Measurements from ENCODE around the gene CACNA1D. TPM values are rescaled to one million over a fixed set of nuclear protein-coding genes. Genes with fewer than 3 reads are reported as not detected.

The CACNA1D gene
- total RNA-seq, 1 experiment from 2014 or later, result 1.1 TPM

DNA sequence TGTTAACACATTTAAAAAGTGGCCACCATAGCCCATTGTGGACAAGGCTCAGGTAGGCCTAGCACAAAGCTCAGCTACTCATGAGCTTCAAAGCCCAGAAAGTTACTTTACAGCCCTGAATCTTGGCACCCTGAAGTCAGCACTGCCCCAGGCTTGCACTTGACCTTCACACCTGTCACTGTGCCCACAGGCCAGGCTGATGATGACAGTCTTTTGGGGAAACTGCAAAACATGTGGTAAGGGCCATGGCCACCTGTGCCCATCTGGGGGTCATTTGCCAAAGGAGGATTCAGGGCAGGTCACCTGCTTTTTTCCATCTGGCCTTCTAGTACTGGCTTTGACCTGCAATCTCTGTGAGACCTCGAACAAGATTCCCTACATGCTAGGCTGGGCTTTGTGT is 340.8 kb downstream of the CACNA1D start:
- no peaks in the 10 kb centered on the region for H3K79me2 ChIP-seq (ENCODE audit: insufficient read depth, low read length)
- no peak for DNase-seq (ENCODE audit: low read depth, low spot score)
- ChIA-PET RAD21 (ENCODE audit: low non-redundant PET in 1 of 2, low total read pairs in 2 of 2, uncharacterized antibody in 2 of 2, unreplicated experiment in 2 of 2) (no interaction called here), POLR2A (no interaction called here), CTCF (no interaction called here)
- BruUV-seq (replicated peaks), result no TSS peak
- H2AFZ ChIP-seq (ENCODE audit: low read depth, low read length, poor library complexity, severe bottlenecking), result no peak overlapping the region
- no peak overlapping the region for H3K27ac ChIP-seq (ENCODE audit: low read depth, low read length)
- no peak overlapping the region for H3K4me2 ChIP-seq (ENCODE audit: low read length)
- no peak for TF ChIP-seq SRF (IDR thresholded peaks at IDR 0.05; ENCODE audit: low read depth)
- TF ChIP-seq SIN3A (IDR thresholded peaks at IDR 0.05; ENCODE audit: low read depth), result no peak
- TF ChIP-seq, protein P1, sequence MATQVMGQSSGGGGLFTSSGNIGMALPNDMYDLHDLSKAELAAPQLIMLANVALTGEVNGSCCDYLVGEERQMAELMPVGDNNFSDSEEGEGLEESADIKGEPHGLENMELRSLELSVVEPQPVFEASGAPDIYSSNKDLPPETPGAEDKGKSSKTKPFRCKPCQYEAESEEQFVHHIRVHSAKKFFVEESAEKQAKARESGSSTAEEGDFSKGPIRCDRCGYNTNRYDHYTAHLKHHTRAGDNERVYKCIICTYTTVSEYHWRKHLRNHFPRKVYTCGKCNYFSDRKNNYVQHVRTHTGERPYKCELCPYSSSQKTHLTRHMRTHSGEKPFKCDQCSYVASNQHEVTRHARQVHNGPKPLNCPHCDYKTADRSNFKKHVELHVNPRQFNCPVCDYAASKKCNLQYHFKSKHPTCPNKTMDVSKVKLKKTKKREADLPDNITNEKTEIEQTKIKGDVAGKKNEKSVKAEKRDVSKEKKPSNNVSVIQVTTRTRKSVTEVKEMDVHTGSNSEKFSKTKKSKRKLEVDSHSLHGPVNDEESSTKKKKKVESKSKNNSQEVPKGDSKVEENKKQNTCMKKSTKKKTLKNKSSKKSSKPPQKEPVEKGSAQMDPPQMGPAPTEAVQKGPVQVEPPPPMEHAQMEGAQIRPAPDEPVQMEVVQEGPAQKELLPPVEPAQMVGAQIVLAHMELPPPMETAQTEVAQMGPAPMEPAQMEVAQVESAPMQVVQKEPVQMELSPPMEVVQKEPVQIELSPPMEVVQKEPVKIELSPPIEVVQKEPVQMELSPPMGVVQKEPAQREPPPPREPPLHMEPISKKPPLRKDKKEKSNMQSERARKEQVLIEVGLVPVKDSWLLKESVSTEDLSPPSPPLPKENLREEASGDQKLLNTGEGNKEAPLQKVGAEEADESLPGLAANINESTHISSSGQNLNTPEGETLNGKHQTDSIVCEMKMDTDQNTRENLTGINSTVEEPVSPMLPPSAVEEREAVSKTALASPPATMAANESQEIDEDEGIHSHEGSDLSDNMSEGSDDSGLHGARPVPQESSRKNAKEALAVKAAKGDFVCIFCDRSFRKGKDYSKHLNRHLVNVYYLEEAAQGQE (IDR thresholded peaks at IDR 0.05; ENCODE audit: low read depth), result no peak
- no peak for TF ChIP-seq CEBPB (IDR thresholded peaks at IDR 0.05; ENCODE audit: low read depth)
- TF ChIP-seq, protein P2, sequence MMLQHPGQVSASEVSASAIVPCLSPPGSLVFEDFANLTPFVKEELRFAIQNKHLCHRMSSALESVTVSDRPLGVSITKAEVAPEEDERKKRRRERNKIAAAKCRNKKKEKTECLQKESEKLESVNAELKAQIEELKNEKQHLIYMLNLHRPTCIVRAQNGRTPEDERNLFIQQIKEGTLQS (IDR thresholded peaks at IDR 0.05), result no peak
- TF ChIP-seq EZH2 (IDR thresholded peaks at IDR 0.05), result no peak
- TF ChIP-seq CBX3 (IDR thresholded peaks at IDR 0.05; ENCODE audit: low read depth), result no peak
- no peak for TF ChIP-seq YY1 (IDR thresholded peaks at IDR 0.05; ENCODE audit: extremely low read depth, insufficient replicate concordance, low read depth, low read length)
- no peak for TF ChIP-seq POLR2A (IDR thresholded peaks at IDR 0.05; ENCODE audit: borderline replicate concordance, extremely low read depth, insufficient read depth, insufficient read length)
- no peak for TF ChIP-seq POLR2AphosphoS5 (IDR thresholded peaks at IDR 0.05; ENCODE audit: low read depth, low read length)
- TF ChIP-seq EZH2phosphoT487 (IDR thresholded peaks at IDR 0.05; ENCODE audit: borderline replicate concordance), result no peak
- TF ChIP-seq, protein P3, sequence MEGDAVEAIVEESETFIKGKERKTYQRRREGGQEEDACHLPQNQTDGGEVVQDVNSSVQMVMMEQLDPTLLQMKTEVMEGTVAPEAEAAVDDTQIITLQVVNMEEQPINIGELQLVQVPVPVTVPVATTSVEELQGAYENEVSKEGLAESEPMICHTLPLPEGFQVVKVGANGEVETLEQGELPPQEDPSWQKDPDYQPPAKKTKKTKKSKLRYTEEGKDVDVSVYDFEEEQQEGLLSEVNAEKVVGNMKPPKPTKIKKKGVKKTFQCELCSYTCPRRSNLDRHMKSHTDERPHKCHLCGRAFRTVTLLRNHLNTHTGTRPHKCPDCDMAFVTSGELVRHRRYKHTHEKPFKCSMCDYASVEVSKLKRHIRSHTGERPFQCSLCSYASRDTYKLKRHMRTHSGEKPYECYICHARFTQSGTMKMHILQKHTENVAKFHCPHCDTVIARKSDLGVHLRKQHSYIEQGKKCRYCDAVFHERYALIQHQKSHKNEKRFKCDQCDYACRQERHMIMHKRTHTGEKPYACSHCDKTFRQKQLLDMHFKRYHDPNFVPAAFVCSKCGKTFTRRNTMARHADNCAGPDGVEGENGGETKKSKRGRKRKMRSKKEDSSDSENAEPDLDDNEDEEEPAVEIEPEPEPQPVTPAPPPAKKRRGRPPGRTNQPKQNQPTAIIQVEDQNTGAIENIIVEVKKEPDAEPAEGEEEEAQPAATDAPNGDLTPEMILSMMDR (IDR thresholded peaks at IDR 0.05 in 2 of 3, conservative IDR thresholded peaks at IDR 0.05 in 1 of 3; ENCODE audit: borderline replicate concordance in 1 of 3, insufficient read depth in 1 of 3, low read depth in 2 of 3, low read length in 2 of 3), result no peak
- TF ChIP-seq TCF7L2 (IDR thresholded peaks at IDR 0.05; ENCODE audit: borderline replicate concordance, extremely low read depth, insufficient read depth, insufficient read length), result no peak
- TF ChIP-seq, protein P4, sequence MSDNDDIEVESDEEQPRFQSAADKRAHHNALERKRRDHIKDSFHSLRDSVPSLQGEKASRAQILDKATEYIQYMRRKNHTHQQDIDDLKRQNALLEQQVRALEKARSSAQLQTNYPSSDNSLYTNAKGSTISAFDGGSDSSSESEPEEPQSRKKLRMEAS (IDR thresholded peaks at IDR 0.05), result no peak
- TF ChIP-seq ZNF274 (IDR thresholded peaks at IDR 0.05; ENCODE audit: low read depth, low read length), result no peak
- peaks cover 0 to 2% of the 10 kb centered on the region in 2 experiments; a peak in 1 of 4 replicates for H3K36me3 ChIP-seq (ENCODE audit: control insufficient read depth in 1 of 2, insufficient read depth in 2 of 2, low read length in 2 of 2)
- H3K4me1 ChIP-seq (ENCODE audit: control insufficient read depth in 1 of 2, insufficient read depth in 2 of 2, low read length in 2 of 2), result no peaks in the 10 kb centered on the region
- intact Hi-C loops (cut with micrococcal nuclease), result no loop called here
- no peaks in the 10 kb centered on the region for H3K9me2 ChIP-seq (ENCODE audit: insufficient read depth)
- no peak overlapping the region for H3K9ac ChIP-seq (ENCODE audit: low read length)
- no peaks in the 10 kb centered on the region for H4K20me1 ChIP-seq (ENCODE audit: insufficient read depth)
- H3K4me3 ChIP-seq (replicated peaks in 1 of 2; ENCODE audit: low read depth in 1 of 2, low read length in 2 of 2), result no peak overlapping the region
- no peak for ATAC-seq
- H3K27me3 ChIP-seq (ENCODE audit: insufficient read depth, low read length), result no peaks in the 10 kb centered on the region
- no peaks in the 10 kb centered on the region for H3K9me3 ChIP-seq (ENCODE audit: control insufficient read depth in 1 of 2, insufficient read depth in 1 of 2, low read depth in 1 of 2, low read length in 2 of 2)

Data from HCT116 (cell line).